ENCODE results near the gene KCNQ1. TPM values are rescaled to one million over a fixed set of nuclear protein-coding genes. Genes with fewer than 3 reads are reported as not detected.

Gene KCNQ1
- polyA plus RNA-seq, 1 donor (not counting 4 experiments of a cell fraction or from before 2014, with no cell fraction given) = not detected

- H3K27me3 ChIP-seq (ENCODE audit: control insufficient read depth, extremely low read depth, insufficient read depth, low read length) = no peaks in the 10 kb centered on the region
- no peak overlapping the region for H2AFZ ChIP-seq (ENCODE audit: control insufficient read depth, low read length)
- TF ChIP-seq EZH2 (IDR thresholded peaks at IDR 0.05; ENCODE audit: low read length) = no peak
- TF ChIP-seq CTCF (optimal IDR thresholded peaks at IDR 0.05 in 1 of 3, IDR thresholded peaks at IDR 0.05 in 1 of 3, conservative IDR thresholded peaks at IDR 0.05 in 1 of 3; ENCODE audit: extremely low read depth in 1 of 3, insufficient read depth in 2 of 3, low read length in 3 of 3) = no peak
- H3K9me1 ChIP-seq (ENCODE audit: control insufficient read depth, extremely low read depth, insufficient read depth, low read length) = no peaks in the 10 kb centered on the region
- no peaks in the 10 kb centered on the region for H3K9me3 ChIP-seq (ENCODE audit: control insufficient read depth, low read depth, low read length)
- dilution Hi-C loops (cut with MboI; ENCODE audit: extremely low pct_ligation_motif_present, low sequenced_read_pairs) = no loop called here
- H3K9ac ChIP-seq (ENCODE audit: control insufficient read depth, extremely low read depth, insufficient read depth, low read length) = no peak overlapping the region
- no peaks in the 10 kb centered on the region for H4K20me1 ChIP-seq (ENCODE audit: control insufficient read depth, extremely low read depth, insufficient read depth, low read length)
- H3K79me2 ChIP-seq (ENCODE audit: control insufficient read depth, insufficient read depth, low read length) = no peaks in the 10 kb centered on the region
- no peaks in the 10 kb centered on the region for H3K36me3 ChIP-seq (ENCODE audit: control insufficient read depth in 2 of 2, extremely low read depth in 1 of 2, insufficient read depth in 2 of 2, low read length in 2 of 2)
- H3K4me2 ChIP-seq (ENCODE audit: control insufficient read depth, extremely low read depth, insufficient read depth, low read depth, low read length) = no peak overlapping the region
- H3K27ac ChIP-seq (ENCODE audit: control insufficient read depth, insufficient read depth, low read length) = no peak overlapping the region
- FAIRE-seq (no peak), DNase-seq (ENCODE audit: low read depth, low spot score) (no peak)
- H3K4me1 ChIP-seq (ENCODE audit: control insufficient read depth, extremely low read depth, insufficient read depth, low read length) = no peaks in the 10 kb centered on the region
- no peak overlapping the region for H3K4me3 ChIP-seq (ENCODE audit: control insufficient read depth in 2 of 3, extremely low read depth in 1 of 3, insufficient read depth in 2 of 3, low read depth in 1 of 3, low read length in 3 of 3)
Measured at GRCh38 chr11:2581151-2581930, 136.5 kb downstream of the KCNQ1 start.

- dilution Hi-C loops (cut with MboI; ENCODE audit: extremely low pct_ligation_motif_present, low sequenced_read_pairs) = no loop called here
- FAIRE-seq (no peak), DNase-seq (ENCODE audit: low read depth, low spot score) (no peak)
- H3K36me3 ChIP-seq (ENCODE audit: control insufficient read depth in 2 of 2, extremely low read depth in 1 of 2, insufficient read depth in 2 of 2, low read length in 2 of 2) = no peaks in the 10 kb centered on the region
- no peak overlapping the region for H2AFZ ChIP-seq (ENCODE audit: control insufficient read depth, low read length)
- TF ChIP-seq EZH2 (IDR thresholded peaks at IDR 0.05; ENCODE audit: low read length) = no peak
- no peak for TF ChIP-seq CTCF (optimal IDR thresholded peaks at IDR 0.05 in 1 of 3, IDR thresholded peaks at IDR 0.05 in 1 of 3, conservative IDR thresholded peaks at IDR 0.05 in 1 of 3; ENCODE audit: extremely low read depth in 1 of 3, insufficient read depth in 2 of 3, low read length in 3 of 3)
- H3K79me2 ChIP-seq (ENCODE audit: control insufficient read depth, insufficient read depth, low read length) = no peaks in the 10 kb centered on the region
- H3K4me2 ChIP-seq (ENCODE audit: control insufficient read depth, extremely low read depth, insufficient read depth, low read depth, low read length) = no peak overlapping the region
- no peak overlapping the region for H3K27ac ChIP-seq (ENCODE audit: control insufficient read depth, insufficient read depth, low read length)
- no peaks in the 10 kb centered on the region for H3K9me3 ChIP-seq (ENCODE audit: control insufficient read depth, low read depth, low read length)
- no peak overlapping the region for H3K4me3 ChIP-seq (ENCODE audit: control insufficient read depth in 2 of 3, extremely low read depth in 1 of 3, insufficient read depth in 2 of 3, low read depth in 1 of 3, low read length in 3 of 3)
- no peaks in the 10 kb centered on the region for H3K4me1 ChIP-seq (ENCODE audit: control insufficient read depth, extremely low read depth, insufficient read depth, low read length)
- H4K20me1 ChIP-seq (ENCODE audit: control insufficient read depth, extremely low read depth, insufficient read depth, low read length) = no peaks in the 10 kb centered on the region
- H3K27me3 ChIP-seq (ENCODE audit: control insufficient read depth, extremely low read depth, insufficient read depth, low read length) = no peaks in the 10 kb centered on the region
- H3K9ac ChIP-seq (ENCODE audit: control insufficient read depth, extremely low read depth, insufficient read depth, low read length) = no peak overlapping the region
- H3K9me1 ChIP-seq (ENCODE audit: control insufficient read depth, extremely low read depth, insufficient read depth, low read length) = no peaks in the 10 kb centered on the region
Measured at GRCh38 chr11:2581931-2582350, 137.1 kb downstream of the KCNQ1 start.

All from keratinocyte (primary cell).